A549 (cell line): ENCODE data around the gene CORO2B. TPM values are rescaled to one million over a fixed set of nuclear protein-coding genes. Genes with fewer than 3 reads are reported as not detected.

Source experiments
- ATAC-seq, 2 experiments: fragments of 200-7000 bp in 1 of 2; fragments of >200 bp in 1 of 2; cut with Nextera tagmentation in 1 of 2; cut with Tn5 transposase in 1 of 2; 3 replicates each; pipeline versions ENCODE4 v1.8.0 to v1.9.1; 2018 to 2020; ENCODE audit warnings: mild to moderate bottlenecking in 1 of 2, moderate library complexity in 1 of 2
- CTCF ChIA-PET: fragments of 300-600 bp; sonication (Branson Sonifier 250); formaldehyde crosslinking; extraction: SDS; loops from one replicate; lab custom pipeline; 2021; ENCODE audit warnings: antibody characterized with exemption, inconsistent platforms; lab: Yijun Ruan, JAX
- POLR2A ChIA-PET: fragments of 350-600 bp; formaldehyde crosslinking; extraction: SDS; loops from one replicate; lab custom pipeline; 2021; ENCODE audit warnings: antibody characterized with exemption, inconsistent platforms; lab: Yijun Ruan, JAX
- DNase-seq, 2 experiments: peaks; one replicate each; pipeline versions ENCODE4 v3.0.0 to v3.0.0-alpha.2; 2011 to 2016; ENCODE audit warnings: low read depth in 1 of 2, low spot score in 1 of 2
- FAIRE-seq: peaks from 2 replicates; lab custom pipeline; 2011; peaks lifted over from hg19 to GRCh38; lab: Jason Lieb, UNC
- H3K27ac ChIP-seq, 2 experiments: fragments of >200 bp; sonication (Bioruptor Twin); formaldehyde crosslinking; 3 replicates each; pipeline ENCODE4 v1.5.1; 2016 to 2017
- H3K4me1 ChIP-seq: fragments of >200 bp; sonication (Bioruptor Twin); formaldehyde crosslinking; 3 replicates; pipeline ENCODE4 v1.6.1; 2016
- H3K4me2 ChIP-seq: fragments of >200 bp; sonication (Bioruptor Twin); formaldehyde crosslinking; 3 replicates; pipeline ENCODE4 v1.6.1; 2016
- H3K4me3 ChIP-seq: fragments of >200 bp; sonication (Bioruptor Twin); formaldehyde crosslinking; 3 replicates; pipeline ENCODE4 v1.5.1; 2016
- H3K9me3 ChIP-seq: fragments of >200 bp; sonication (Bioruptor Twin); formaldehyde crosslinking; 3 replicates; pipeline ENCODE4 v1.6.1; 2016
- CBX2 ChIP-seq: fragments of 200-600 bp; sonication (generic); IDR thresholded peaks from 2 replicates; pipeline ENCODE4 v1.6.1; 2016; ENCODE audit warnings: low read depth, mild to moderate bottlenecking, borderline replicate concordance
- CHD2 ChIP-seq: fragments of 150-350 bp; IDR thresholded peaks from 2 replicates; pipeline ENCODE4 v1.6.1; 2014; ENCODE audit warnings: low read length; ENCODE audit not compliant: partially characterized antibody
- CHD4 ChIP-seq: fragments of 200-600 bp; sonication (generic); IDR thresholded peaks from 2 replicates; pipeline ENCODE4 v1.6.1; 2016; ENCODE audit warnings: antibody characterized with exemption, mild to moderate bottlenecking, borderline replicate concordance
- EHF ChIP-seq: fragments of 250-450 bp; sonication (Bioruptor Pico); IDR thresholded peaks from 2 replicates; pipeline ENCODE4 v1.5.0; 2020; ENCODE audit warnings: mild to moderate bottlenecking
- EP300 ChIP-seq, 2 experiments: fragments of >200 bp; sonication (Bioruptor Twin); formaldehyde crosslinking; IDR thresholded peaks; 2 replicates in 1 of 2; 3 replicates in 1 of 2; pipeline ENCODE4 v1.6.1; 2016 to 2017
- ESRRA ChIP-seq: fragments of 150-350 bp; IDR thresholded peaks from 2 replicates; pipeline ENCODE4 v1.6.1; 2014; ENCODE audit warnings: mild to moderate bottlenecking, low read length, borderline replicate concordance
- FOSB ChIP-seq: fragments of 250-450 bp; sonication (Bioruptor Pico); IDR thresholded peaks from 2 replicates; pipeline ENCODE4 v1.5.0; 2020; ENCODE audit warnings: mild to moderate bottlenecking, moderate library complexity
- GATA3 ChIP-seq: IDR thresholded peaks from 2 replicates; pipeline ENCODE4 v1.6.1; 2012; ENCODE audit warnings: borderline replicate concordance
- HOXA7 ChIP-seq: fragments of 250-450 bp; sonication (Bioruptor Pico); IDR thresholded peaks from 2 replicates; pipeline ENCODE4 v1.5.0; 2020; ENCODE audit warnings: mild to moderate bottlenecking, moderate library complexity
- JUN ChIP-seq, 2 experiments: fragments of >200 bp; sonication (Bioruptor Twin); formaldehyde crosslinking; IDR thresholded peaks; 2 replicates in 1 of 2; 3 replicates in 1 of 2; pipeline ENCODE4 v1.6.1; 2016 to 2017
- KDM1A ChIP-seq: fragments of 200-600 bp; sonication (generic); IDR thresholded peaks from 2 replicates; pipeline ENCODE4 v1.6.1; 2016; ENCODE audit warnings: low read depth, mild to moderate bottlenecking
- KDM5A ChIP-seq: fragments of 200-600 bp; sonication (generic); IDR thresholded peaks from 2 replicates; pipeline ENCODE4 v1.6.1; 2016; ENCODE audit warnings: antibody characterized with exemption, mild to moderate bottlenecking
- MYC ChIP-seq: IDR thresholded peaks from 2 replicates; pipeline ENCODE4 v1.6.1; 2012; ENCODE audit warnings: mild to moderate bottlenecking, inconsistent platforms, low read length, improper control_type of control experiment, borderline replicate concordance
- NFE2L2 ChIP-seq: fragments of 150-350 bp; conservative IDR thresholded peaks from 2 replicates; pipeline ENCODE4 v1.6.1; 2014; ENCODE audit warnings: low read length
- RAD21 ChIP-seq, 2 experiments: fragments of >200 bp in 1 of 2; sonication (Bioruptor Twin) in 1 of 2; formaldehyde crosslinking in 1 of 2; IDR thresholded peaks in 1 of 2; conservative IDR thresholded peaks in 1 of 2; 2 replicates in 1 of 2; 3 replicates in 1 of 2; pipeline ENCODE4 v1.6.1; 2012 to 2018; ENCODE audit warnings: inconsistent platforms in 1 of 2
- RFX5 ChIP-seq: fragments of 450-650 bp; IDR thresholded peaks from 2 replicates; pipeline ENCODE4 v1.7.1; 2014; ENCODE audit warnings: antibody characterized with exemption, mild to moderate bottlenecking, moderate library complexity
- ZFP36 ChIP-seq: fragments of 450-650 bp; IDR thresholded peaks from 2 replicates; pipeline ENCODE4 v1.6.1; 2014; ENCODE audit warnings: borderline replicate concordance; ENCODE audit not compliant: partially characterized antibody
- ZNF302 ChIP-seq: fragments of 250-450 bp; sonication (Bioruptor Pico); IDR thresholded peaks from 2 replicates; pipeline ENCODE4 v1.9.0; 2021; ENCODE audit warnings: inconsistent platforms, mild to moderate bottlenecking, moderate library complexity
- WGBS: methylation state at CpG from one replicate; pipeline ENCODE4 v1.1.6; 2017; ENCODE audit errors: missing lambda C conversion rate; 5-methylcytosine and 5-hydroxymethylcytosine counted together
- polyA plus RNA-seq, 4 experiments: library from polyadenylated mRNA; depleted of rRNA in 3 of 4; stranded (reverse); fragments of >200 nt; fragmentation: RNase III in 1 of 4; extraction: RNeasy Plus Mini Kit Qiagen cat#74134 plus additional on column Dnase treatment in 1 of 4; gene quantifications; 2 replicates in 3 of 4; 3 replicates in 1 of 4; pipeline ENCODE4 v1.2.3, GENCODE V29; 2011 to 2017
- TF ChIP-seq, protein P1 (sequence below): fragments of 250-450 bp; sonication (Bioruptor Pico); IDR thresholded peaks from 2 replicates; pipeline ENCODE4 v1.5.0; 2021; ENCODE audit warnings: mild to moderate bottlenecking, moderate library complexity, borderline replicate concordance
- TF ChIP-seq, protein P2 (sequence below): IDR thresholded peaks from 2 replicates; pipeline ENCODE4 v1.6.1; 2012; ENCODE audit warnings: low read depth, borderline replicate concordance
- TF ChIP-seq, protein P3 (sequence below): fragments of 450-650 bp; IDR thresholded peaks from 2 replicates; pipeline ENCODE4 v1.6.1; 2014; ENCODE audit warnings: antibody characterized with exemption
- TF ChIP-seq, protein P4 (sequence below): fragments of 250-450 bp; sonication (Bioruptor Pico); IDR thresholded peaks from 2 replicates; pipeline ENCODE4 v1.5.0; 2020; ENCODE audit warnings: low read depth, mild to moderate bottlenecking, moderate library complexity
- TF ChIP-seq, protein P5 (sequence below): fragments of >200 bp; sonication (Bioruptor Twin); formaldehyde crosslinking; IDR thresholded peaks from 2 replicates; pipeline ENCODE4 v1.6.1; 2016

The CORO2B gene
- polyA plus RNA-seq, 2 of the 4 experiments (the other 2 are of a cell fraction): 2.0 to 2.3 TPM

DNA sequence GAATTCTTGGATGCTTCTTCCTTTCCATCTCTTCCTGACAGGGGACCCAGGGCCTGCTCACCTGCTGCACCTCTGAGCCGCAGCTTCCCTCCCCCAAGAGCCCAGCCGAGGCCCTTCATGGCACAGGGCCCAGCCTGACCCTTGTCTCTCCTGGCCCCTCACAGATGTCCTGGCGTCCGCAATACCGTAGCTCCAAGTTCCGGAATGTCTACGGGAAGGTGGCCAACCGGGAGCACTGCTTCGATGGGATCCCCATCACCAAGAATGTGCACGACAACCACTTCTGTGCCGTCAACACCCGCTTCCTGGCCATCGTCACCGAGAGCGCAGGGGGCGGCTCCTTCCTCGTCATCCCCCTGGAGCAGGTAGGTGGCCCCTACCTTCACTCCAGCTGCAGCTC is 66.2 kb downstream of the CORO2B start:
- TF ChIP-seq, protein P1, sequence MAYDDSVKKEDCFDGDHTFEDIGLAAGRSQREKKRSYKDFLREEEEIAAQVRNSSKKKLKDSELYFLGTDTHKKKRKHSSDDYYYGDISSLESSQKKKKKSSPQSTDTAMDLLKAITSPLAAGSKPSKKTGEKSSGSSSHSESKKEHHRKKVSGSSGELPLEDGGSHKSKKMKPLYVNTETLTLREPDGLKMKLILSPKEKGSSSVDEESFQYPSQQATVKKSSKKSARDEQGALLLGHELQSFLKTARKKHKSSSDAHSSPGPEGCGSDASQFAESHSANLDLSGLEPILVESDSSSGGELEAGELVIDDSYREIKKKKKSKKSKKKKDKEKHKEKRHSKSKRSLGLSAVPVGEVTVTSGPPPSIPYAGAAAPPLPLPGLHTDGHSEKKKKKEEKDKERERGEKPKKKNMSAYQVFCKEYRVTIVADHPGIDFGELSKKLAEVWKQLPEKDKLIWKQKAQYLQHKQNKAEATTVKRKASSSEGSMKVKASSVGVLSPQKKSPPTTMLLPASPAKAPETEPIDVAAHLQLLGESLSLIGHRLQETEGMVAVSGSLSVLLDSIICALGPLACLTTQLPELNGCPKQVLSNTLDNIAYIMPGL (CRISPR knock-in tag): no peak
- no peak for TF ChIP-seq JUN (IDR thresholded peaks at IDR 0.05)
- no peak for TF ChIP-seq CHD4
- TF ChIP-seq HOXA7 (CRISPR knock-in tag): no peak
- no peak for TF ChIP-seq KDM1A
- no peak for TF ChIP-seq KDM5A
- no peak for TF ChIP-seq GATA3
- TF ChIP-seq EP300 (IDR thresholded peaks at IDR 0.05): no peak
- no peak for TF ChIP-seq ESRRA
- no peak for TF ChIP-seq NFE2L2
- no peak for TF ChIP-seq ZFP36
- CTCF ChIA-PET: interaction anchor here (0.5 to 4.2 kb wide), 12 partner anchors 32 to 635 kb away, joined by 3 to 20 read pairs (median 4); no protein-coding TSS in a partner anchor
- FAIRE-seq: no peak

DNA sequence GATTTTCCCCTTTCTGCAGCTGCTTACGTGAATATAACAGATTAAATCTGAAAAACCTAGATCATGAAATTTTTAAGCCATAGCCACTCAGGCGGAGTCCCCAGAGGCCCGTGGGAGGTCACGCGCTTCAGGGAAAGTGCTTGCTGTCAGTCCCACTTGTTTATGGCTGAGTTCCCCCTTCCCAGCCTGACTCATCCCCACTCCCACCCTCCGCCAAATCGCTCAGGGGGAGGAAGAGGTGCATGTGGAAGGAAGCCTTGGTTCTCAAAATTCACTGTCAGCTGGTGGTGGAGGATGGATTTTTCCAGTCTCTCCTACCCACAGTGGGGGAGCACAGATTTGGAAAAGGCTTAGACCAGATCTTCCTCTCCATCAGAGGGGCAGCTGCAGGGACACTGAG is 67.4 kb downstream of the CORO2B start:
- FAIRE-seq: no peak
- WGBS: 86% methylated on average over 7 of the region's 7 CpGs

More for the DNA sequence above, 66.2 kb downstream of the CORO2B start:
- Histone ChIP-seq H3K9me3 (no peaks in the 10 kb centered on the region), H3K27ac (peak overlapping the region in 1 of 2 experiments; percentile 71; a peak in 3 of 6 replicates), H3K4me3 (no peak overlapping the region), H3K4me1 (peaks cover 29% of the 10 kb centered on the region), H3K4me2 (no peak overlapping the region)
- POLR2A ChIA-PET: interaction anchor here (0.5 kb wide), 1 partner anchor 392 kb away, joined by 4 read pairs; no protein-coding TSS in a partner anchor
- 94% methylated on average over 17 of the region's 17 CpGs for WGBS
- no peak for ATAC-seq
- DNase-seq: no peak

More for the DNA sequence above, 67.4 kb downstream of the CORO2B start:
- DNase-seq (no peak), ATAC-seq (no peak)
- ChIA-PET POLR2A (no interaction called here), CTCF (interaction anchor here (0.7 to 4.2 kb wide), 9 partner anchors 12 to 340 kb away, joined by 3 to 20 read pairs (median 7); no protein-coding TSS in a partner anchor)
- Histone ChIP-seq H3K27ac (no peak overlapping the region), H3K4me2 (no peak overlapping the region), H3K9me3 (no peaks in the 10 kb centered on the region), H3K4me3 (no peak overlapping the region), H3K4me1 (peaks cover 23% of the 10 kb centered on the region)
- TF ChIP-seq, protein P2, sequence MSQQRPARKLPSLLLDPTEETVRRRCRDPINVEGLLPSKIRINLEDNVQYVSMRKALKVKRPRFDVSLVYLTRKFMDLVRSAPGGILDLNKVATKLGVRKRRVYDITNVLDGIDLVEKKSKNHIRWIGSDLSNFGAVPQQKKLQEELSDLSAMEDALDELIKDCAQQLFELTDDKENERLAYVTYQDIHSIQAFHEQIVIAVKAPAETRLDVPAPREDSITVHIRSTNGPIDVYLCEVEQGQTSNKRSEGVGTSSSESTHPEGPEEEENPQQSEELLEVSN: no peak
- TF ChIP-seq RAD21 (conservative IDR thresholded peaks at IDR 0.05 in 1 of 2, IDR thresholded peaks at IDR 0.05 in 1 of 2): no peak
- no peak for TF ChIP-seq FOSB (CRISPR knock-in tag)
- TF ChIP-seq NFE2L2: no peak
- TF ChIP-seq, protein P3, sequence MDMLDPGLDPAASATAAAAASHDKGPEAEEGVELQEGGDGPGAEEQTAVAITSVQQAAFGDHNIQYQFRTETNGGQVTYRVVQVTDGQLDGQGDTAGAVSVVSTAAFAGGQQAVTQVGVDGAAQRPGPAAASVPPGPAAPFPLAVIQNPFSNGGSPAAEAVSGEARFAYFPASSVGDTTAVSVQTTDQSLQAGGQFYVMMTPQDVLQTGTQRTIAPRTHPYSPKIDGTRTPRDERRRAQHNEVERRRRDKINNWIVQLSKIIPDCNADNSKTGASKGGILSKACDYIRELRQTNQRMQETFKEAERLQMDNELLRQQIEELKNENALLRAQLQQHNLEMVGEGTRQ: no peak
- no peak for TF ChIP-seq EHF
- no peak for TF ChIP-seq RFX5
- TF ChIP-seq CBX2: no peak
- TF ChIP-seq, protein P4, sequence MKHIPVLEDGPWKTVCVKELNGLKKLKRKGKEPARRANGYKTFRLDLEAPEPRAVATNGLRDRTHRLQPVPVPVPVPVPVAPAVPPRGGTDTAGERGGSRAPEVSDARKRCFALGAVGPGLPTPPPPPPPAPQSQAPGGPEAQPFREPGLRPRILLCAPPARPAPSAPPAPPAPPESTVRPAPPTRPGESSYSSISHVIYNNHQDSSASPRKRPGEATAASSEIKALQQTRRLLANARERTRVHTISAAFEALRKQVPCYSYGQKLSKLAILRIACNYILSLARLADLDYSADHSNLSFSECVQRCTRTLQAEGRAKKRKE: no peak
- TF ChIP-seq ZNF302 (CRISPR knock-in tag): no peak
- TF ChIP-seq CHD2: no peak
- TF ChIP-seq KDM5A: no peak
- no peak for TF ChIP-seq MYC
- TF ChIP-seq, protein P5, sequence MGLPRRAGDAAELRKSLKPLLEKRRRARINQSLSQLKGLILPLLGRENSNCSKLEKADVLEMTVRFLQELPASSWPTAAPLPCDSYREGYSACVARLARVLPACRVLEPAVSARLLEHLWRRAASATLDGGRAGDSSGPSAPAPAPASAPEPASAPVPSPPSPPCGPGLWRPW: no peak
- no peak for TF ChIP-seq KDM1A
